ENCODE results near the gene MECR.
"Not testable (repeated sequence)": the region's sequence is repeated elsewhere in the genome, so short reads cannot be mapped to it uniquely, and the experiment has no call there.

MECR gene

GRCh38 chr1:29234471-29234870, 3.7 kb upstream of the MECR start:
- peaks cover 35% of the 10 kb centered on the region for H3K27me3 ChIP-seq (ENCODE audit: control insufficient read depth, insufficient read depth, low read length)
- H3K4me1 ChIP-seq (ENCODE audit: control insufficient read depth, insufficient read depth, low read length), result peaks cover 17% of the 10 kb centered on the region
- no peaks in the 10 kb centered on the region for H3K9me3 ChIP-seq (ENCODE audit: control insufficient read depth, insufficient read depth, low read length)
- no peaks in the 10 kb centered on the region for H3K36me3 ChIP-seq (ENCODE audit: control insufficient read depth, insufficient read depth, low read length)
- H3K27ac ChIP-seq (ENCODE audit: low read depth, low read length), result no peak overlapping the region
- no peak overlapping the region for H3K4me3 ChIP-seq (ENCODE audit: low read depth, low read length)
- no peak overlapping the region for H3K9ac ChIP-seq (ENCODE audit: low read depth, low read length)

- peaks cover 27% of the 10 kb centered on the region for H3K27me3 ChIP-seq (ENCODE audit: control insufficient read depth, insufficient read depth, low read length)
- no peaks in the 10 kb centered on the region for H3K9me3 ChIP-seq (ENCODE audit: control insufficient read depth, insufficient read depth, low read length)
- H3K4me1 ChIP-seq (ENCODE audit: control insufficient read depth, insufficient read depth, low read length), result peaks cover 10% of the 10 kb centered on the region
- H3K27ac ChIP-seq (ENCODE audit: low read depth, low read length), result no peak overlapping the region
- H3K9ac ChIP-seq (ENCODE audit: low read depth, low read length), result no peak overlapping the region
- no peaks in the 10 kb centered on the region for H3K36me3 ChIP-seq (ENCODE audit: control insufficient read depth, insufficient read depth, low read length)
- no peak overlapping the region for H3K4me3 ChIP-seq (ENCODE audit: low read depth, low read length)
These were observed 3.0 kb upstream of the MECR start for GRCh38 chr1:29233693-29234092.

- Histone ChIP-seq H3K9ac (ENCODE audit: low read depth, low read length) (no peak overlapping the region), H3K36me3 (ENCODE audit: control insufficient read depth, insufficient read depth, low read length) (no peaks in the 10 kb centered on the region), H3K27ac (ENCODE audit: low read depth, low read length) (no peak overlapping the region), H3K4me1 (ENCODE audit: control insufficient read depth, insufficient read depth, low read length) (peaks cover 10% of the 10 kb centered on the region; the same call in 1 of the 2 replicates), H3K27me3 (ENCODE audit: control insufficient read depth, insufficient read depth, low read length) (peaks cover 16% of the 10 kb centered on the region), H3K4me3 (ENCODE audit: low read depth, low read length) (no peak overlapping the region), H3K9me3 (ENCODE audit: control insufficient read depth, insufficient read depth, low read length) (no peaks in the 10 kb centered on the region)
These were observed 1.7 kb upstream of the MECR start for GRCh38 chr1:29232387-29232786.

- peak overlapping the region; percentile 80 for H3K27ac ChIP-seq (ENCODE audit: low read depth, low read length)
These were observed 556 bp downstream of the MECR start for GRCh38 chr1:29230204-29230552.

GRCh38 chr1:29227511-29227910, 3.2 kb downstream of the MECR start:
- no peak overlapping the region for H3K9ac ChIP-seq (ENCODE audit: low read depth, low read length)
- no peak overlapping the region for H3K27ac ChIP-seq (ENCODE audit: low read depth, low read length)
- peaks cover 5% of the 10 kb centered on the region; the same call in 1 of the 2 replicates for H3K36me3 ChIP-seq (ENCODE audit: control insufficient read depth, insufficient read depth, low read length)
- H3K27me3 ChIP-seq (ENCODE audit: control insufficient read depth, insufficient read depth, low read length), result no peaks in the 10 kb centered on the region
- no peak overlapping the region for H3K4me3 ChIP-seq (ENCODE audit: low read depth, low read length)
- H3K4me1 ChIP-seq (ENCODE audit: control insufficient read depth, insufficient read depth, low read length), result peaks cover 10% of the 10 kb centered on the region; the same call in 1 of the 2 replicates
- H3K9me3 ChIP-seq (ENCODE audit: control insufficient read depth, insufficient read depth, low read length), result no peaks in the 10 kb centered on the region

More at GRCh38 chr1:29230204-29230552, 556 bp downstream of the MECR start:
- H3K36me3 ChIP-seq (ENCODE audit: control insufficient read depth, insufficient read depth, low read length), result no peaks in the 10 kb centered on the region
- H3K9me3 ChIP-seq (ENCODE audit: control insufficient read depth, insufficient read depth, low read length), result no peaks in the 10 kb centered on the region
- H3K9ac ChIP-seq (ENCODE audit: low read depth, low read length), result peak overlapping the region; percentile 71
- H3K4me1 ChIP-seq (ENCODE audit: control insufficient read depth, insufficient read depth, low read length), result peaks cover 10% of the 10 kb centered on the region; the same call in 1 of the 2 replicates
- no peaks in the 10 kb centered on the region for H3K27me3 ChIP-seq (ENCODE audit: control insufficient read depth, insufficient read depth, low read length)
- peak overlapping the region; percentile 75 for H3K4me3 ChIP-seq (ENCODE audit: low read depth, low read length)

- H3K9ac ChIP-seq (ENCODE audit: low read depth, low read length), result no peak overlapping the region
- H3K9me3 ChIP-seq (ENCODE audit: control insufficient read depth, insufficient read depth, low read length), result no peaks in the 10 kb centered on the region
- H3K4me3 ChIP-seq (ENCODE audit: low read depth, low read length), result no peak overlapping the region
- H3K27ac ChIP-seq (ENCODE audit: low read depth, low read length), result no peak overlapping the region
- peaks cover 17% of the 10 kb centered on the region for H3K4me1 ChIP-seq (ENCODE audit: control insufficient read depth, insufficient read depth, low read length)
- H3K36me3 ChIP-seq (ENCODE audit: control insufficient read depth, insufficient read depth, low read length), result peaks cover 10% of the 10 kb centered on the region; the same call in 1 of the 2 replicates
- no peaks in the 10 kb centered on the region for H3K27me3 ChIP-seq (ENCODE audit: control insufficient read depth, insufficient read depth, low read length)
These were observed 5.4 kb downstream of the MECR start for GRCh38 chr1:29225361-29225760.

- Histone ChIP-seq H3K9ac (ENCODE audit: low read depth, low read length) (no peak overlapping the region), H3K4me3 (ENCODE audit: low read depth, low read length) (no peak overlapping the region), H3K27me3 (ENCODE audit: control insufficient read depth, insufficient read depth, low read length) (no peaks in the 10 kb centered on the region), H3K27ac (ENCODE audit: low read depth, low read length) (no peak overlapping the region), H3K36me3 (ENCODE audit: control insufficient read depth, insufficient read depth, low read length) (peaks cover 16% of the 10 kb centered on the region; the same call in 1 of the 2 replicates), H3K4me1 (ENCODE audit: control insufficient read depth, insufficient read depth, low read length) (peaks cover 11% of the 10 kb centered on the region; the same call in 1 of the 2 replicates), H3K9me3 (ENCODE audit: control insufficient read depth, insufficient read depth, low read length) (no peaks in the 10 kb centered on the region)
These were observed 6.3 kb downstream of the MECR start for GRCh38 chr1:29224356-29224837.

- peaks cover 11% of the 10 kb centered on the region; the same call in 1 of the 2 replicates for H3K4me1 ChIP-seq (ENCODE audit: control insufficient read depth, insufficient read depth, low read length)
- H3K9me3 ChIP-seq (ENCODE audit: control insufficient read depth, insufficient read depth, low read length), result no peaks in the 10 kb centered on the region
- no peak overlapping the region for H3K9ac ChIP-seq (ENCODE audit: low read depth, low read length)
- peaks cover 17% of the 10 kb centered on the region; the same call in 1 of the 2 replicates for H3K36me3 ChIP-seq (ENCODE audit: control insufficient read depth, insufficient read depth, low read length)
- no peak overlapping the region for H3K27ac ChIP-seq (ENCODE audit: low read depth, low read length)
- no peak overlapping the region for H3K4me3 ChIP-seq (ENCODE audit: low read depth, low read length)
- no peaks in the 10 kb centered on the region for H3K27me3 ChIP-seq (ENCODE audit: control insufficient read depth, insufficient read depth, low read length)
These were observed 7.2 kb downstream of the MECR start for GRCh38 chr1:29223521-29223920.

GRCh38 chr1:29222686-29223085, 8.0 kb downstream of the MECR start:
- Histone ChIP-seq H3K4me1 (ENCODE audit: control insufficient read depth, insufficient read depth, low read length) (peaks cover 9% of the 10 kb centered on the region; the same call in 1 of the 2 replicates), H3K9ac (ENCODE audit: low read depth, low read length) (no peak overlapping the region), H3K27ac (ENCODE audit: low read depth, low read length) (no peak overlapping the region), H3K36me3 (ENCODE audit: control insufficient read depth, insufficient read depth, low read length) (peaks cover 17% of the 10 kb centered on the region; the same call in 1 of the 2 replicates), H3K4me3 (ENCODE audit: low read depth, low read length) (no peak overlapping the region), H3K27me3 (ENCODE audit: control insufficient read depth, insufficient read depth, low read length) (no peaks in the 10 kb centered on the region), H3K9me3 (ENCODE audit: control insufficient read depth, insufficient read depth, low read length) (no peaks in the 10 kb centered on the region)

GRCh38 chr1:29222260-29222659, 8.5 kb downstream of the MECR start:
- not testable (repeated sequence) for H3K4me3 ChIP-seq (ENCODE audit: low read depth, low read length); H3K9me3 ChIP-seq (ENCODE audit: control insufficient read depth, insufficient read depth, low read length); H3K27ac ChIP-seq (ENCODE audit: low read depth, low read length); H3K9ac ChIP-seq (ENCODE audit: low read depth, low read length); H3K27me3 ChIP-seq (ENCODE audit: control insufficient read depth, insufficient read depth, low read length); H3K4me1 ChIP-seq (ENCODE audit: control insufficient read depth, insufficient read depth, low read length)
- peaks cover 20% of the 10 kb centered on the region; the same call in 1 of the 2 replicates for H3K36me3 ChIP-seq (ENCODE audit: control insufficient read depth, insufficient read depth, low read length)

- H3K4me1 ChIP-seq (ENCODE audit: control insufficient read depth, insufficient read depth, low read length), result peaks cover 7% of the 10 kb centered on the region; the same call in 1 of the 2 replicates
- no peaks in the 10 kb centered on the region for H3K27me3 ChIP-seq (ENCODE audit: control insufficient read depth, insufficient read depth, low read length)
- H3K9me3 ChIP-seq (ENCODE audit: control insufficient read depth, insufficient read depth, low read length), result no peaks in the 10 kb centered on the region
- peaks cover 22% of the 10 kb centered on the region; the same call in 1 of the 2 replicates for H3K36me3 ChIP-seq (ENCODE audit: control insufficient read depth, insufficient read depth, low read length)
- no peak overlapping the region for H3K27ac ChIP-seq (ENCODE audit: low read depth, low read length)
- H3K4me3 ChIP-seq (ENCODE audit: low read depth, low read length), result no peak overlapping the region
- H3K9ac ChIP-seq (ENCODE audit: low read depth, low read length), result no peak overlapping the region
These were observed 9.4 kb downstream of the MECR start for GRCh38 chr1:29221296-29221695.

Measured in HUES48 (cell line).